Heart right ventricle (tissue), 16 donors: ENCODE results near the gene PPP1R15B. TPM values are rescaled to one million over a fixed set of nuclear protein-coding genes. Genes with fewer than 3 reads are reported as not detected.

Experiments
- ATAC-seq, 8 donors: fragments of 200-7000 bp; cut with Tn5 transposase; one replicate each; pipeline ENCODE4 v1.9.1; 2020; ENCODE audit warnings: mild to moderate bottlenecking in 8 of 8, moderate library complexity in 8 of 8, moderate number of reproducible peaks in 1 of 8
- DNase-seq, 2 donors: peaks; one replicate each; pipeline ENCODE4 v3.0.0-alpha.2; 2020
- H3K27ac ChIP-seq, 10 donors: fragments of 200-600 bp; sonication (generic) in 2 of 10; one replicate each; pipeline versions ENCODE4 v1.5.0 to v1.8.0; 2020 to 2022; ENCODE audit warnings: mild to moderate bottlenecking in 3 of 10
- H3K27me3 ChIP-seq, 7 donors: fragments of 200-600 bp; one replicate each; pipeline ENCODE4 v1.8.0; 2021 to 2022; ENCODE audit warnings: mild to moderate bottlenecking in 2 of 7
- H3K36me3 ChIP-seq, 9 donors: fragments of 200-600 bp; sonication (generic) in 1 of 9; one replicate each; pipeline versions ENCODE4 v1.5.0 to v1.8.0; 2020 to 2022; ENCODE audit warnings: mild to moderate bottlenecking in 2 of 9
- H3K4me1 ChIP-seq, 9 donors: fragments of 200-600 bp; sonication (generic) in 1 of 9; one replicate each; pipeline versions ENCODE4 v1.5.0 to v1.8.0; 2020 to 2022; ENCODE audit warnings: mild to moderate bottlenecking in 4 of 9
- H3K4me3 ChIP-seq, 10 donors: fragments of 200-600 bp; sonication (generic) in 2 of 10; one replicate each; pipeline versions ENCODE4 v1.5.0 to v1.8.0; 2020 to 2022; ENCODE audit warnings: mild to moderate bottlenecking in 7 of 10, moderate library complexity in 2 of 10
- H3K9me3 ChIP-seq, 11 donors: fragments of 200-600 bp in 10 of 11; sonication (generic) in 2 of 11; one replicate each; pipeline versions ENCODE4 v1.5.0 to v1.8.0; 2013 to 2022; ENCODE audit warnings: mild to moderate bottlenecking in 2 of 11, control low read depth in 1 of 11, moderate library complexity in 1 of 11
- WGBS, 2 donors: extraction: QIAGEN DNeasy Blood & Tissue Kit; methylation state at CpG; one replicate each; pipeline ENCODE4 v1.1.7; 2013; ENCODE audit warnings: inconsistent platforms in 1 of 2; 5-methylcytosine and 5-hydroxymethylcytosine counted together
- intact Hi-C, 10 donors: fragments of 100-400 bp; cut with DNase I; formaldehyde crosslinking; loops; one replicate each; pipeline versions ENCODE4 v1.11.1 to v1.14.2; 2022
- polyA plus RNA-seq, 2 donors: library from polyadenylated mRNA; stranded (reverse); fragments of 200-250 nt; gene quantifications; one replicate each; pipeline ENCODE4 v1.2.3, GENCODE V29; 2013
- total RNA-seq, 10 donors: library from RNA; stranded (reverse); fragmentation: NEBNext Ultra II Directional in 3 of 10; extraction: Animal tissue kit (Norgen Biotek cat#: 25700) in 3 of 10; gene quantifications; one replicate each; pipeline versions ENCODE4 v1.2.1 to v1.2.4, GENCODE V29; 2021 to 2023
- TF ChIP-seq, protein P1 (sequence below), 9 donors: fragments of 200-600 bp; sonication (generic) in 2 of 9; IDR thresholded peaks; one replicate each; pipeline versions ENCODE4 v1.5.0 to v1.8.0; 2021 to 2022; ENCODE audit warnings: antibody characterized with exemption in 9 of 9, mild to moderate bottlenecking in 5 of 9, moderate library complexity in 1 of 9
- donor health status: Arrhythmogenic right ventricular cardiomyopathy.
- donor health status: ischemic (EF 13 %, LVEDD 7.1; RV severe dilation, severe dysfunction).
- donor health status: healthy with polysubstance abuse.
- donor health status: DM: no; HTN: yes; CAD: no.
- donor health status: DM: no; HTN: no; CAD: no.
- donor health status: ischemic (EF 25% LVEDD 6.9; RV normal size, moderate dysfunction).
- donor health status: ischemic (EF 25% LVEDD 5.7; RV mildly dilated, moderate dysfunction).
- donor health status: healthy.
- donor health status: DM: yes; HTN: yes; CAD: no.
- donor health status: Ischemic cardiomyopathy.
- donor health status: ischemic (EF 35%, LVEDD 5.7; RV mildly dilated, moderate dysfunction).
- donor health status: nonischemic (EF 11% LVEDD 7.7; RV severe dilation, severe dysfunction).
- donor health status: DM: yes; HTN: yes; CAD: no.
- donor health status: PGD.
- donor health status: ischemic (EF 29% LVEDD 5.4; RV normal size, mild dysfunction).
- donor health status: nonischemic (EF 23%, LVEDD 6.1; RV moderate dilation, normal function).

The PPP1R15B gene
- total and polyA plus RNA-seq, 12 donors: 8.4 to 47.3 (median 21.5) TPM

DNA sequence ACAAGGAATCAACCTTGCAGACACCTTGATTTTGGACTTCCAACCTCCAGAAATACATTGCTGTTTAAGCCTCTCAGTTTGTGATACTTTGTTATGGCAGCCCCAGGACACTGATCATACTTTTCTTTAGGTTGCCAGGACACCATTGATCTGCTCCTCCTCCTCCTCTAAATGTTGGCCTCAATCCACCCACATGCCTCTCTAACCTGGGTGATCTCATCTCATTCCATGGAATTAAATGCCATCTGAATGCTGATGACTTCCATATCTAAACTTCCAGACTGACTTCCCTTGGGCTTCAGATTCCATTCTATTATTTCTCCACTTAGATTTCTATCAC lies 7.4 kb upstream of the PPP1R15B start:
- TF ChIP-seq, protein P1, sequence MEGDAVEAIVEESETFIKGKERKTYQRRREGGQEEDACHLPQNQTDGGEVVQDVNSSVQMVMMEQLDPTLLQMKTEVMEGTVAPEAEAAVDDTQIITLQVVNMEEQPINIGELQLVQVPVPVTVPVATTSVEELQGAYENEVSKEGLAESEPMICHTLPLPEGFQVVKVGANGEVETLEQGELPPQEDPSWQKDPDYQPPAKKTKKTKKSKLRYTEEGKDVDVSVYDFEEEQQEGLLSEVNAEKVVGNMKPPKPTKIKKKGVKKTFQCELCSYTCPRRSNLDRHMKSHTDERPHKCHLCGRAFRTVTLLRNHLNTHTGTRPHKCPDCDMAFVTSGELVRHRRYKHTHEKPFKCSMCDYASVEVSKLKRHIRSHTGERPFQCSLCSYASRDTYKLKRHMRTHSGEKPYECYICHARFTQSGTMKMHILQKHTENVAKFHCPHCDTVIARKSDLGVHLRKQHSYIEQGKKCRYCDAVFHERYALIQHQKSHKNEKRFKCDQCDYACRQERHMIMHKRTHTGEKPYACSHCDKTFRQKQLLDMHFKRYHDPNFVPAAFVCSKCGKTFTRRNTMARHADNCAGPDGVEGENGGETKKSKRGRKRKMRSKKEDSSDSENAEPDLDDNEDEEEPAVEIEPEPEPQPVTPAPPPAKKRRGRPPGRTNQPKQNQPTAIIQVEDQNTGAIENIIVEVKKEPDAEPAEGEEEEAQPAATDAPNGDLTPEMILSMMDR (IDR thresholded peaks at IDR 0.05): no peak
- Histone ChIP-seq H3K4me3 (no peak overlapping the region), H3K27ac (peak overlapping the region in 2 of 10 donors; percentile 40 to 83), H3K27me3 (no peaks in the 10 kb centered on the region), H3K36me3 (peaks cover 0 to 47% (median 19%) of the 10 kb centered on the region in 9 donors), H3K4me1 (peaks cover 0 to 38% (median 25%) of the 10 kb centered on the region in 9 donors), H3K9me3 (no peaks in the 10 kb centered on the region)
- intact Hi-C loops: no loop called here
- DNase-seq (no peak), ATAC-seq (no peak)

DNA sequence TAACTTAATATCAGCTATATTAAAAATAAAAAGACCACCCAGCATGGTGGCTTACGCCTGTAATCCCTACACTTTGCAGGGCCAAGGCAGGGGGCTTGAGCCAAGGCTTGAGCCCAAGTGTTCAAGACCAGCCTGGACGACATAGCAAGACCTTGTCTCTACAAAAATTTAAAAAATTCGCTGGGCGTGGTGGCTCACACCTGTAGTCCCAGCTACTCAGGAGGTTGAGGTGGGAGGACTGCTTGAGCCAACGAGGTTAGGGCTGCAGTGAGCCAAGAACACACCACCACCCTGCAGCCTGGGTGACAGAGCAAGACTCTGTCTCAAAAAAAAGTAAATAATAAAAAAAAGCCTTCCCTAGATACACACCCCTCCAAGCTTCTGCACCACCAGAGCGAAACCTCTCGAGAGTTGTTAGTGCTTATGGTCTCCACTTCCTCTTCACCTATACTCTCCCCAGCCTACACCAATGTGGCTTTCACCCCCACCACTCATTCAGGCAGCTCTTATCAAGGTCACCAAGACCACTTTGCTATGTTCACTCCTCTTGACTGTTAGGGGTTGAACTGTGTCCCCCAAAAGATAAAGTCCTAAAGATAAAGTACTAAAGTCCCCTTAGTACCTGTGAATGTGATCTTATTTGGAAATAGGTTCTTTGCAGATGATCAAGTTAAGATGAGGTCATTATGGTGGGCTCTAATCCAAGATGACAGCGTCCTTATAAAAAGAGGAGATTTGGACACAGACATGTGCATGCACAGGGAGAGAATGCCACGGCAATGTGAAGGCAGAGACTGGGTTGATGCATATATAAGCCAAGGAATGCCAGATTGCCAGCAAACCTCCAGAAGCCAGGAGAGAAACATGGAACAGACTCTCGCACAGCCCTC lies 6.8 kb upstream of the PPP1R15B start:
- Histone ChIP-seq H3K27me3 (no peaks in the 10 kb centered on the region), H3K36me3 (peaks cover 0 to 41% (median 14%) of the 10 kb centered on the region in 9 donors), H3K4me1 (peaks cover 0 to 45% (median 25%) of the 10 kb centered on the region in 9 donors), H3K4me3 (no peak overlapping the region), H3K27ac (peak overlapping the region in 5 of 10 donors; percentile 74 to 83 (median 74)), H3K9me3 (no peaks in the 10 kb centered on the region)
- peak in 1 of 8 donors; percentile 21 for ATAC-seq
- TF ChIP-seq, protein P1 (IDR thresholded peaks at IDR 0.05): no peak
- intact Hi-C loops: no loop called here
- DNase-seq: no peak
- 80 to 84% methylated on average over 10 of the region's 10 CpGs for WGBS, 2 donors

DNA sequence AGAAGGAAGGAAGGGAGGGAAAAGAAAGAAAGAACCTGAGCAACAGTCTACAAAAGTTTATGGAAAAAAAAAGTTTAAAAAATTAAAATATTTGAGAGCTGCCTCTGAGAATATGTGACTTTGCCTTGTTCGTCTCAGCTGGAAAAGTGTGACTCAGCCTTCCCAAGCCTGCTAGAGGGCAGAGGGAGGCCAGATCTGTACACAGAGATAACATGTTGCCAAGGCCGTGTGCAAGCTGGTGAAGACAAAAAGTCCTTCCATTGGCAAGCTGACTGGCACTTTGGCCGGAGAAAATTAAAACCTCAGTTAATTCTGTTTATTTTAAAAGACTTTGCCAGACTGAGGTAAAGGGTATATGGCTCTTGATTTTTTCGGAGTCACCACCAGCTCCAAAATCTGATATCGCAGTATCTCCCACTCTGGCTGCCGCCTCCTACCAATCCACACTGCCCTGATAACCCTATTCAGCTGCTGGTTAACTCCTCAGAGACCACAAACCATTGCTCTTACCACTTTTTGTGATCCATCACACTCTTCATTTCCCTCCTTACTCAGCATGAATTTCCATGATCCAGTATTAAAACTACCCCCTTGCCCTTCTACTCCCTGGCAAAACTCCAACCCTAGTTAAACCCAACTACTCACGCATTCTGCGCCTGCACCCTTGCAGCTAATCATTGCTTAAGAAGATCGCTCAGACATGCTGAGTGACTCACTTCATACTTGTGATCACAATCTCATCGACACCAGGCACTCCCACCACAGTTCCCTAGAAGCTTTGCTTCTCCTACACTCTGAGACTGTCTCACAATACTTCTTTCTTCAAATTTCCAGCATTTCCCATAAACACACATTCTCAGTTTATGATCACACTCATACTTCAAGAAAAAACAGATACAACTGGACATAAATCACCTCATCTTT lies 5.7 kb upstream of the PPP1R15B start:
- Histone ChIP-seq H3K4me3 (peak overlapping the region in 1 of 10 donors; percentile 11), H3K27me3 (no peaks in the 10 kb centered on the region), H3K27ac (peak overlapping the region; percentile 55 to 83 (median 74)), H3K9me3 (no peaks in the 10 kb centered on the region), H3K4me1 (peaks cover 3 to 55% (median 26%) of the 10 kb centered on the region in 9 donors), H3K36me3 (peaks cover 0 to 30% (median 12%) of the 10 kb centered on the region in 9 donors)
- intact Hi-C loops: no loop called here
- TF ChIP-seq, protein P1 (IDR thresholded peaks at IDR 0.05): no peak
- DNase-seq (peak; percentile 25 to 62), ATAC-seq (peak; percentile 52 to 85 (median 66))
- WGBS, 2 donors: 43 to 50% methylated on average over 10 of the region's 10 CpGs

DNA sequence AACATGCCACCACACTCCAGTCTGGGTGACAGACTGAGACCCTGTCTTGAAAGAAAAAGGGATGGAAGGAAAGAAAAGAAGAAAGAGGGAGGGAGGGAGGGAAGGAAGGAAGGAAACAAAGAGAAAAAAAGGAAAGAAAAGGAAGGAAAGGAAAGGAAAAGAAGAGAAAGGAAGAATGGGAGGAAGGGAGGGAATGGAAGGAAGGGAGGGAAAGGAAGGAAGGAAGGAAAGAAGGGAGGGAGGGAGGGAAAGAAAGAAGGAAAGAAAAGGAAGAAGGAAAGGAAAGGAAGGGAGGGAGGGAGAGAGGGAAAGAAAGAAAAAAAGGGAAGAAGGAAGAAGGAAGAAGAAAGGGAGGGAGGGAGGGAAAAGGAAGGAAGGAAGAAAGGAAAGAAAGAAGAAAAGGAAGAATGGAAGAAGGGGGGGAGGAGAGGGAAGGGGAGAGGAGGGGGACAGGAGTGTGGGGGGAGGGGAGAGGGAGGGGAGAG lies 5.0 kb upstream of the PPP1R15B start:
- no peaks in the 10 kb centered on the region for H3K9me3 ChIP-seq
- H3K4me3 ChIP-seq: no peak overlapping the region
- TF ChIP-seq, protein P1 (IDR thresholded peaks at IDR 0.05): no peak
- no peak for DNase-seq
- H3K36me3 ChIP-seq: peaks cover 0 to 23% (median 6%) of the 10 kb centered on the region in 9 donors
- ATAC-seq: no peak
- peak overlapping the region; percentile 55 to 83 (median 74) for H3K27ac ChIP-seq
- H3K4me1 ChIP-seq: peaks cover 4 to 59% (median 30%) of the 10 kb centered on the region in 9 donors
- intact Hi-C loops: no loop called here
- no peaks in the 10 kb centered on the region for H3K27me3 ChIP-seq
